K562 (cell line): ENCODE measurements around the gene TP53I3. TPM values are rescaled to one million over a fixed set of nuclear protein-coding genes. Genes with fewer than 3 reads are reported as not detected.

Source experiments
- ARID1B ChIP-seq: fragments of 450-650 bp; IDR thresholded peaks from 2 replicates; pipeline ENCODE4 v1.6.1; 2016; ENCODE audit warnings: antibody characterized with exemption, mild to moderate bottlenecking, inconsistent platforms
- ILK ChIP-seq: fragments of 450-650 bp; IDR thresholded peaks from 2 replicates; pipeline ENCODE4 v1.6.1; 2016; ENCODE audit warnings: missing genetic modification characterization, low read depth, mild to moderate bottlenecking, missing compliant biosample characterization, moderate library complexity, borderline replicate concordance
- NELFE ChIP-seq: IDR thresholded peaks from 2 replicates; pipeline ENCODE4 v1.6.1; 2011; ENCODE audit warnings: mild to moderate bottlenecking; ENCODE audit not compliant: insufficient read depth, insufficient read length
- polyA plus RNA-seq, 8 experiments: library from polyadenylated mRNA; depleted of rRNA in 4 of 8; stranded (reverse) in 5 of 8; unstranded in 3 of 8; fragments of >200 nt; fragmentation: Nextera tagmentation in 2 of 8; fragmentation: Illumina TruSeq in 1 of 8; extraction: Ambion mirVana in 2 of 8; extraction: Trizol in 1 of 8; gene quantifications; 2 replicates each; pipeline versions ENCODE4 v1.2.1 to v1.2.3, GENCODE V29; 2011 to 2014; ENCODE audit warnings: inconsistent platforms in 1 of 8, missing spikeins in 1 of 8
- total RNA-seq, 7 experiments: library from RNA; depleted of rRNA in 6 of 7; stranded (reverse); fragments of >200 nt in 6 of 7; fragmentation: Illumina TruSeq in 2 of 7; extraction: Trizol in 2 of 7; gene quantifications; 2 replicates each; pipeline versions ENCODE4 v1.2.1 to v1.2.3, GENCODE V29; 2011 to 2021; ENCODE audit warnings: low replicate concordance in 1 of 7
- TF ChIP-seq, protein P1 (sequence below), 2 experiments: fragments of 450-650 bp in 1 of 2; sonication (generic) in 1 of 2; formaldehyde crosslinking in 1 of 2; IDR thresholded peaks; 2 replicates each; pipeline versions ENCODE4 v1.7.1 to v1.9.0; 2016 to 2022; ENCODE audit warnings: inconsistent platforms in 1 of 2, mild to moderate bottlenecking in 1 of 2, missing genetic modification reagents in 1 of 2
- TF ChIP-seq, protein P2 (sequence below), 2 experiments: IDR thresholded peaks; 2 replicates each; pipeline ENCODE4 v1.6.1; 2011; ENCODE audit warnings: borderline replicate concordance in 1 of 2, control low read depth in 1 of 2, low read depth in 1 of 2, low read length in 1 of 2, mild to moderate bottlenecking in 1 of 2, mixed read lengths in 1 of 2, moderate library complexity in 1 of 2; ENCODE audit not compliant: insufficient read depth in 1 of 2, insufficient read length in 1 of 2, poor library complexity in 1 of 2, severe bottlenecking in 1 of 2; ENCODE audit errors: extremely low read depth in 1 of 2

The TP53I3 gene
- total and polyA plus RNA-seq, 9 of the 15 experiments (the other 6 are each of a cell fraction or from before 2014, with no cell fraction given), result 0.65 to 9.5 (median 5.6) TPM

DNA sequence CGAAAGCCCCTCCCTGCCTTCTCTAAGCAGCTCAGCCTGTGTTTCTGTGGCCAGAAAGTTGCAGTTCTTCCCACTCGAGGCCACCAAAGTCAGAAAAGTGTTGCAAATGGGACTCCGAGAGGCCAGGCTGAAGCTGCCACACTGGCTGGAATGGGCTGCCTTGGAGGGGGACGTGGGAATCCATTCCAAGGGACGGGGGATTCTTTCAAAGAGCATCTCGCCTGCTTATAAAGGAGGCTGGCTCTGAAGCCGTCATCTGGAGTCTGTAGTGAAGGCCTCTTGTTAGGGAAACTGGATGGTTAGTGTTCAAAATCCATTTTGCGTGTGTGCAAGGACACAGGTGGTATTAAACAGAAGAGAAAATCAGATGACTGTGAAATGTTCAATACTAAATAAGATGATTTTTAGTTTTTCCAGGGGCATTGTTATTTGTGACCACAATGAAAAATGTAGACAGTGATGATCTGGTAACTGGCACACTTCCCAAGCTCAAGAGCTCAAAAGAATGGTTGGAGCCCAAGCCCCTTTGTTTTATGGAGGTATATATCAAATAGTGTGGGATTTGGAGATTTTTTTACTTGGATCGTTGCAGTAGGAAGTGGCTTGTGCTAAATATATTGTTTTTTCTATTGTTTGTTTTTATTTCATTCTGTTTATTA lies 39.4 kb upstream of the TP53I3 start (continued):
- TF ChIP-seq, protein P1, sequence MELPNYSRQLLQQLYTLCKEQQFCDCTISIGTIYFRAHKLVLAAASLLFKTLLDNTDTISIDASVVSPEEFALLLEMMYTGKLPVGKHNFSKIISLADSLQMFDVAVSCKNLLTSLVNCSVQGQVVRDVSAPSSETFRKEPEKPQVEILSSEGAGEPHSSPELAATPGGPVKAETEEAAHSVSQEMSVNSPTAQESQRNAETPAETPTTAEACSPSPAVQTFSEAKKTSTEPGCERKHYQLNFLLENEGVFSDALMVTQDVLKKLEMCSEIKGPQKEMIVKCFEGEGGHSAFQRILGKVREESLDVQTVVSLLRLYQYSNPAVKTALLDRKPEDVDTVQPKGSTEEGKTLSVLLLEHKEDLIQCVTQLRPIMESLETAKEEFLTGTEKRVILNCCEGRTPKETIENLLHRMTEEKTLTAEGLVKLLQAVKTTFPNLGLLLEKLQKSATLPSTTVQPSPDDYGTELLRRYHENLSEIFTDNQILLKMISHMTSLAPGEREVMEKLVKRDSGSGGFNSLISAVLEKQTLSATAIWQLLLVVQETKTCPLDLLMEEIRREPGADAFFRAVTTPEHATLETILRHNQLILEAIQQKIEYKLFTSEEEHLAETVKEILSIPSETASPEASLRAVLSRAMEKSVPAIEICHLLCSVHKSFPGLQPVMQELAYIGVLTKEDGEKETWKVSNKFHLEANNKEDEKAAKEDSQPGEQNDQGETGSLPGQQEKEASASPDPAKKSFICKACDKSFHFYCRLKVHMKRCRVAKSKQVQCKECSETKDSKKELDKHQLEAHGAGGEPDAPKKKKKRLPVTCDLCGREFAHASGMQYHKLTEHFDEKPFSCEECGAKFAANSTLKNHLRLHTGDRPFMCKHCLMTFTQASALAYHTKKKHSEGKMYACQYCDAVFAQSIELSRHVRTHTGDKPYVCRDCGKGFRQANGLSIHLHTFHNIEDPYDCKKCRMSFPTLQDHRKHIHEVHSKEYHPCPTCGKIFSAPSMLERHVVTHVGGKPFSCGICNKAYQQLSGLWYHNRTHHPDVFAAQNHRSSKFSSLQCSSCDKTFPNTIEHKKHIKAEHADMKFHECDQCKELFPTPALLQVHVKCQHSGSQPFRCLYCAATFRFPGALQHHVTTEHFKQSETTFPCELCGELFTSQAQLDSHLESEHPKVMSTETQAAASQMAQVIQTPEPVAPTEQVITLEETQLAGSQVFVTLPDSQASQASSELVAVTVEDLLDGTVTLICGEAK (IDR thresholded peaks at IDR 0.05), result 0 out of 2 replicates have a peak, but pooled peaks have one; percentile 37
- TF ChIP-seq, protein P1 (CRISPR knock-in tag; IDR thresholded peaks at IDR 0.05), result no peak
- TF ChIP-seq ILK (no peak), NELFE (no peak), ARID1B (no peak)
- TF ChIP-seq, protein P2, sequence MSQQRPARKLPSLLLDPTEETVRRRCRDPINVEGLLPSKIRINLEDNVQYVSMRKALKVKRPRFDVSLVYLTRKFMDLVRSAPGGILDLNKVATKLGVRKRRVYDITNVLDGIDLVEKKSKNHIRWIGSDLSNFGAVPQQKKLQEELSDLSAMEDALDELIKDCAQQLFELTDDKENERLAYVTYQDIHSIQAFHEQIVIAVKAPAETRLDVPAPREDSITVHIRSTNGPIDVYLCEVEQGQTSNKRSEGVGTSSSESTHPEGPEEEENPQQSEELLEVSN (IDR thresholded peaks at IDR 0.05; ENCODE audit: borderline replicate concordance in 1 of 2, extremely low read depth in 1 of 2, insufficient read depth in 1 of 2, insufficient read length in 1 of 2, low read depth in 1 of 2, low read length in 1 of 2, poor library complexity in 1 of 2, severe bottlenecking in 1 of 2), result peak in 1 of 2 experiments; percentile 9
